ENCODE measurements around the gene PHF10.

PHF10 gene

GRCh38 chr6:169668203-169668847 lies 56.0 kb downstream of the PHF10 start:
- peaks cover 67% of the 10 kb centered on the region for H3K36me3 Mint-ChIP-seq (ENCODE audit: low read depth)
- H3K4me3 Mint-ChIP-seq: no peak overlapping the region
- peaks cover 1% of the 10 kb centered on the region for H3K4me1 Mint-ChIP-seq
- no peak overlapping the region for H3K27ac Mint-ChIP-seq
- H3K9me3 Mint-ChIP-seq: no peaks in the 10 kb centered on the region
- TF ChIP-seq CTCF (IDR thresholded peaks at IDR 0.05; ENCODE audit: unreplicated experiment in 3 of 3): no peak
- H3K27me3 Mint-ChIP-seq (ENCODE audit: low read depth): no peaks in the 10 kb centered on the region

DNA sequence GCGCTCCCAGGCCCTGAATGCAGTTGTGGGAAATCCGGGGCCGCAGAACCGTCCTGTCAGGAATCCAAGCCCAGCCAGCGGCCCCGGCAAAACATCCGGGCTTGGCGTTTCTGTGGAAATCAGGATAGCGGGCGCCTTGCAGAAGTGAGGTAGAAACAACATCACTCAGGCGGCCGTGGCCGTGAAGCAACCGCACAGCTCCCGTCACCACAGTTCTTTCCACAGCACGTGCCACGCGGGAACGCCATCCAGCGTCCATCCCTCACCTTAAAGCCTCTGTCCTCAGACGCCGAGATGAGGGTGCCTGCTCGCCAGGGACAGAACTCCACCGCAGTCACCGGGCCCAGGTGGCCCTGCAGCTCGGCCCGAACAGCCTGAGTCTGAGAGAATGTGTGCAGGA lies 56.6 kb downstream of the PHF10 start:
- Mint-ChIP-seq H3K4me3 (no peak overlapping the region), H3K27ac (no peak overlapping the region), H3K36me3 (ENCODE audit: low read depth) (peaks cover 67% of the 10 kb centered on the region), H3K27me3 (ENCODE audit: low read depth) (no peaks in the 10 kb centered on the region), H3K9me3 (no peaks in the 10 kb centered on the region), H3K4me1 (peaks cover 4% of the 10 kb centered on the region)
- TF ChIP-seq CTCF (IDR thresholded peaks at IDR 0.05; ENCODE audit: unreplicated experiment in 3 of 3): no peak

DNA sequence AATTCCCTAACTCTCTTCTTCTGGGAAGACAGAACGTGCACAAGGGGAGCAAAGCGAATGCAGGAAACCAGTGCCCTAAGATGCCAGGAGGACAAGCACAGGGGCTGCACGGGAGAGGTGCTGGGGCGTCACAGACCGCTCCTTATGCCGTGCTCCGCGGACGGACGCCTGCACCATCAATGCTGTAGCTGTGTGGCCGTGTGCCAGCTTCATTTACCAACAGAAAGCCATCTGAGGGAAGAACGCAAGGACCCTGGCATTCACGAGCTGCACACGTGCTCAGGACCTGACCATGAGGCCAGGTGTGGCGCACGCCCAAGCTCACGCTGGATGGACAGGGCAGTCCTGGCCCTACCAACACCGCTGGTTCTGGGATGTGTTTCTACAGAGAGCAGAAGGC lies 57.9 kb downstream of the PHF10 start:
- Mint-ChIP-seq H3K9me3 (no peaks in the 10 kb centered on the region), H3K4me1 (peaks cover 4% of the 10 kb centered on the region), H3K27me3 (ENCODE audit: low read depth) (no peaks in the 10 kb centered on the region), H3K4me3 (no peak overlapping the region), H3K27ac (peak overlapping the region in 2 of 3 experiments; percentile 4 to 15), H3K36me3 (ENCODE audit: low read depth) (peaks cover 65% of the 10 kb centered on the region)
- TF ChIP-seq CTCF (IDR thresholded peaks at IDR 0.05; ENCODE audit: unreplicated experiment in 3 of 3): no peak

GRCh38 chr6:169665289-169665688 lies 59.0 kb downstream of the PHF10 start:
- peak overlapping the region in 2 of 3 experiments; percentile 15 to 41 for H3K27ac Mint-ChIP-seq
- H3K9me3 Mint-ChIP-seq: no peaks in the 10 kb centered on the region
- TF ChIP-seq CTCF (IDR thresholded peaks at IDR 0.05; ENCODE audit: unreplicated experiment in 3 of 3): no peak
- no peaks in the 10 kb centered on the region for H3K27me3 Mint-ChIP-seq (ENCODE audit: low read depth)
- no peak overlapping the region for H3K4me3 Mint-ChIP-seq
- H3K36me3 Mint-ChIP-seq (ENCODE audit: low read depth): peaks cover 62% of the 10 kb centered on the region
- peaks cover 4% of the 10 kb centered on the region for H3K4me1 Mint-ChIP-seq

GRCh38 chr6:169664227-169664626 lies 60.1 kb downstream of the PHF10 start:
- Mint-ChIP-seq H3K36me3 (ENCODE audit: low read depth) (peaks cover 60% of the 10 kb centered on the region), H3K4me3 (no peak overlapping the region), H3K4me1 (peaks cover 4% of the 10 kb centered on the region), H3K9me3 (no peaks in the 10 kb centered on the region), H3K27me3 (ENCODE audit: low read depth) (no peaks in the 10 kb centered on the region), H3K27ac (no peak overlapping the region)
- no peak for TF ChIP-seq CTCF (IDR thresholded peaks at IDR 0.05; ENCODE audit: unreplicated experiment in 3 of 3)

- Mint-ChIP-seq H3K27me3 (ENCODE audit: low read depth) (no peaks in the 10 kb centered on the region), H3K9me3 (no peaks in the 10 kb centered on the region), H3K36me3 (ENCODE audit: low read depth) (peaks cover 58% of the 10 kb centered on the region), H3K4me3 (no peak overlapping the region), H3K27ac (no peak overlapping the region), H3K4me1 (peaks cover 4% of the 10 kb centered on the region)
- TF ChIP-seq CTCF (IDR thresholded peaks at IDR 0.05; ENCODE audit: unreplicated experiment in 3 of 3): no peak
Observed at GRCh38 chr6:169663468-169663867, 60.8 kb downstream of the PHF10 start.

Measured in nephron (organoid).